Measurements from ENCODE around the gene SGMS1. TPM values are rescaled to one million over a fixed set of nuclear protein-coding genes. Genes with fewer than 3 reads are reported as not detected.

The SGMS1 gene
- total and polyA plus RNA-seq, 2 donors (not counting 3 experiments of a cell fraction or from before 2014, with no cell fraction given): 9.7 to 23.7 TPM

DNA sequence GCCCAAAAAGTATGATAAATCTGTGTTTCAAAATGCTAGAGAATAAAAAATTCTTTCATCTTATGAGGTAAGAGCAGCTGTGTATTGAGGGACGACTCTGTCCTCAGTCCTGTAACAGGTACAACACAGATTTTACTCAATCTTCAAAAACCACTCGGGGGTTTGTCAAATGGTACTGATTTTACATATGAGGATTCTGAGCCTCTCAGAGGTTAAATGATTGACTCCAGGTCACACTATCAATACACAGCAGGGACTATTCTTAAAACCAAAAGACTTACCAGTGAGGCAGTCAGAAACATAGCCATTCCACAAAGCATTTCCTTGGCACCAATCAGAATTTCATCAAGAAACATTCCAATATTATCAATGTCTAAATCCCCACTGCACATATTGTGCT, 95.5 kb downstream of the SGMS1 start:
- Histone ChIP-seq H4K20me1 (replicated peaks; ENCODE audit: control insufficient read depth, extremely low read depth, insufficient read depth, low read length) (no peaks in the 10 kb centered on the region), H3K4me3 (replicated peaks in 1 of 3; ENCODE audit: insufficient read depth in 1 of 3, low read depth in 1 of 3, low read length in 3 of 3) (no peak overlapping the region), H3K27ac (ENCODE audit: insufficient read depth, low read depth, low read length) (no peak overlapping the region), H3K9me3 (replicated peaks; ENCODE audit: control insufficient read depth, insufficient read depth, low read length) (no peaks in the 10 kb centered on the region), H3K79me2 (ENCODE audit: control insufficient read depth, insufficient read depth, low read length) (no peaks in the 10 kb centered on the region), H3K9me1 (replicated peaks; ENCODE audit: control insufficient read depth, extremely low read depth, insufficient read depth, low read length) (no peaks in the 10 kb centered on the region), H3K27me3 (ENCODE audit: control insufficient read depth in 2 of 2, insufficient read depth in 2 of 2, low read length in 2 of 2) (no peaks in the 10 kb centered on the region), H3K4me2 (ENCODE audit: insufficient read depth, low read length) (no peak overlapping the region), H3K9ac (replicated peaks; ENCODE audit: extremely low read depth, insufficient read depth, low read length) (no peak overlapping the region), H3K4me1 (ENCODE audit: control insufficient read depth, extremely low read depth, insufficient read depth, low read length) (no peaks in the 10 kb centered on the region), H2AFZ (ENCODE audit: low read depth, low read length) (no peak overlapping the region), H3K36me3 (ENCODE audit: control insufficient read depth in 2 of 2, extremely low read depth in 1 of 2, insufficient read depth in 2 of 2, low read length in 2 of 2) (no peaks in the 10 kb centered on the region)
- TF ChIP-seq MAX (IDR thresholded peaks at IDR 0.05; ENCODE audit: insufficient read depth, insufficient read length): no peak
- TF ChIP-seq EZH2 (IDR thresholded peaks at IDR 0.05; ENCODE audit: borderline replicate concordance, low read depth, low read length, severe bottlenecking): no peak
- TF ChIP-seq CTCF (IDR thresholded peaks at IDR 0.05; ENCODE audit: extremely low read depth in 1 of 2, insufficient read depth in 1 of 2, low read depth in 1 of 2, low read length in 2 of 2): no peak
- TF ChIP-seq MYC (IDR thresholded peaks at IDR 0.05; ENCODE audit: low read depth, low read length): no peak
- no peak for TF ChIP-seq FOS (IDR thresholded peaks at IDR 0.05; ENCODE audit: borderline replicate concordance, insufficient read depth, low read length)
- TF ChIP-seq JUN (IDR thresholded peaks at IDR 0.05; ENCODE audit: borderline replicate concordance, insufficient read depth, insufficient read length, low read depth): no peak
- no peak for TF ChIP-seq POLR2AphosphoS5 (IDR thresholded peaks at IDR 0.05; ENCODE audit: insufficient read depth, low read depth, low read length)
- TF ChIP-seq POLR2A (IDR thresholded peaks at IDR 0.05; ENCODE audit: low read depth, low read length): no peak
- TF ChIP-seq GATA2 (IDR thresholded peaks at IDR 0.05; ENCODE audit: insufficient read depth, insufficient read length, low read depth, low read length): no peak
- ChIA-PET POLR2A (no interaction called here), CTCF (no interaction called here)
- dilution Hi-C loops (cut with MboI; ENCODE audit: extremely low pct_ligation_motif_present, low sequenced_read_pairs): no loop called here
- DNase-seq (ENCODE audit: low read depth, low spot score) (no peak), FAIRE-seq (no peak)
- no TSS peak for BruUV-seq (replicated peaks)
- intact Hi-C loops (cut with micrococcal nuclease): no loop called here

All from endothelial cell of umbilical vein (primary cell).